H54 (cell line): Measurements from ENCODE around the gene TRIM28.
"Not testable (repeated sequence)": the region's sequence is repeated elsewhere in the genome, so short reads cannot be mapped to it uniquely, and the experiment has no call there.

ENCODE experiments used
- DNase-seq: peaks from one replicate; pipeline ENCODE4 v3.0.0; 2011; ENCODE audit warnings: low spot score, mixed read lengths; ENCODE audit not compliant: insufficient read length
- FAIRE-seq: peaks from 3 replicates; lab custom pipeline; 2011; peaks lifted over from hg19 to GRCh38; lab: Jason Lieb, UNC
- POLR2A ChIP-seq: IDR thresholded peaks from 2 replicates; pipeline ENCODE4 v1.6.1; 2011; ENCODE audit warnings: low read depth, mild to moderate bottlenecking, low read length

Gene TRIM28

DNA sequence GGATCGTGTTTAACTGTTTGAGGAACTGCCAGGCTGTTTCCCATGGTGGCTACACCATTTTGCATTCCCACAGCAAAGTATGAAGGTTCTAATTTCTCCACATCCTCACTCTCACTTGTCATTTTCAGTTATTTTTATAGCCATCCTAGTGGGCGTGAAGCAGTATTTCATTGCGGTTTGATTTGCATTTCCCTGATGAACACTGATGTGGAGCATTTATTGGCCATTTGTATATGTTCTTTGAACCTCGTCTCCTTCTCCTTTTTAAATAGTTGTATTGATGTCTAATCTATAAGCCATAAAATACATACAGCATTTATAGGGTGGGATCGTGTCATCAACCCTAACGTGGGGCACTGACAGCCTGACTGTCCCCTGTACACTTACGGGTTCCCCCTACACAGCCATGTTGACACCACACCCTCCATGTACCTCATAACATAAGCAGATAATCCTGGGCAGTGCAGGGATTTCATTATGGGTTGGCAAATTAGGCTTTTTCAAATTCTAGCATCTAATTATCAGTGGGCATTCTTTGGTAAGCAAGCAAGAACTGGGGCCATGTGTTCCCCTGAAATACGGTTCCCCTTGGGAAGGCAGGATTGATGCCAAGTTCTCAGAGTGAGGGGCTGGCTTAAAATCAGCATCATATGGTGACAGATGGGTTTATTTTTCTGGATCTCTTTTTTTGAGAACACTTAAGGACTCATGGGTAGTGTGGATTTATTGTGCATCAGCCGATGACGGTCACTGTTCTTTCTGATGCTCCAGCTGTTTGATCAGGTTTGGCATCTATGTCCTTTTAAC lies 12.6 kb upstream of the TRIM28 start:
- TF ChIP-seq POLR2A, result no peak
- no peak for FAIRE-seq
- DNase-seq, result no peak

- no peak for TF ChIP-seq POLR2A
- DNase-seq (no peak), FAIRE-seq (no peak)
These were observed 8.0 kb upstream of the TRIM28 start for GRCh38 chr19:58535857-58536256.

GRCh38 chr19:58536852-58537798 lies 6.7 kb upstream of the TRIM28 start:
- FAIRE-seq (no peak), DNase-seq (no peak)
- no peak for TF ChIP-seq POLR2A

- no peak for TF ChIP-seq POLR2A
- FAIRE-seq (no peak), DNase-seq (no peak)
These were observed 5.4 kb upstream of the TRIM28 start for GRCh38 chr19:58538257-58539168.

GRCh38 chr19:58539169-58539559 lies 4.7 kb upstream of the TRIM28 start:
- not testable (repeated sequence) for DNase-seq, FAIRE-seq

DNA sequence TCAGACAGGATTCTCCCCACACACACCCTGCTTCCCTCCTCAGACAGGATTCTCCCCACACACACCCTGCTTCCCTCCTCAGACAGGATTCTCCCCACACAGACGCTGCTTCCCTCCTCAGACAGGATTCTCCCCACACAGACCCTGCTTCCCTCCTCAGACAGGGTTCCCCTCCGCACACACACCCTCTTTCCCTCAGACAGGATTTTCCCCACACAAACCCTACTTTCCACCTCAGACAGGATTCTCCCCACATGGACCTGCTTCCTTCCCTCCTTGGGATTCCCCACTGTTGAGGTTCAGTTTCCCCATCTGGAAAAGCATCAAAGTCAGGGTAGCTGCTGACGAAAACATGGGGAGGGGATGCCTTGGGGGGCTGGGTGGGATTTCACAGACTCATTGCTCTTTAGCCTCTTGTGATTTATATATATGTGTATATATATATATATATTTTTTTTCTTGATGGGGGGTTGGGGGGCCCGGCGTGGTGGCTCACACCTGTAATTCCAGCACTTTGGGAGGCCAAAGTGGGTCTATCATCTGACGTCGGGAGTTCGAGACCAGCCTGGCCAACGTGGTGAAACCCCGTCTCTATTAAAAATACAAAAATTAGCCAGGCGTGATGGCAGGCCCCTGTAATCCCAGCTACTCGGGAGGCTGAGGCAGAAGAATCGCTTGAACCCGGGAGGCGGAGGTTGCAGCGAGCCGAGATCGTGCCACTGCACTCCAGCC lies 1.1 kb upstream of the TRIM28 start:
- DNase-seq, FAIRE-seq: not testable (repeated sequence)

GRCh38 chr19:58544591-58545285 lies 874 bp downstream of the TRIM28 start:
- TF ChIP-seq POLR2A, result no peak
- FAIRE-seq (no peak), DNase-seq (no peak)

GRCh38 chr19:58545286-58546018 lies 1.6 kb downstream of the TRIM28 start:
- no peak for FAIRE-seq
- TF ChIP-seq POLR2A, result no peak
- DNase-seq, result no peak

- TF ChIP-seq POLR2A, result no peak
- no peak for FAIRE-seq
- DNase-seq, result no peak
These were observed 2.2 kb downstream of the TRIM28 start for GRCh38 chr19:58546019-58546530.

DNA sequence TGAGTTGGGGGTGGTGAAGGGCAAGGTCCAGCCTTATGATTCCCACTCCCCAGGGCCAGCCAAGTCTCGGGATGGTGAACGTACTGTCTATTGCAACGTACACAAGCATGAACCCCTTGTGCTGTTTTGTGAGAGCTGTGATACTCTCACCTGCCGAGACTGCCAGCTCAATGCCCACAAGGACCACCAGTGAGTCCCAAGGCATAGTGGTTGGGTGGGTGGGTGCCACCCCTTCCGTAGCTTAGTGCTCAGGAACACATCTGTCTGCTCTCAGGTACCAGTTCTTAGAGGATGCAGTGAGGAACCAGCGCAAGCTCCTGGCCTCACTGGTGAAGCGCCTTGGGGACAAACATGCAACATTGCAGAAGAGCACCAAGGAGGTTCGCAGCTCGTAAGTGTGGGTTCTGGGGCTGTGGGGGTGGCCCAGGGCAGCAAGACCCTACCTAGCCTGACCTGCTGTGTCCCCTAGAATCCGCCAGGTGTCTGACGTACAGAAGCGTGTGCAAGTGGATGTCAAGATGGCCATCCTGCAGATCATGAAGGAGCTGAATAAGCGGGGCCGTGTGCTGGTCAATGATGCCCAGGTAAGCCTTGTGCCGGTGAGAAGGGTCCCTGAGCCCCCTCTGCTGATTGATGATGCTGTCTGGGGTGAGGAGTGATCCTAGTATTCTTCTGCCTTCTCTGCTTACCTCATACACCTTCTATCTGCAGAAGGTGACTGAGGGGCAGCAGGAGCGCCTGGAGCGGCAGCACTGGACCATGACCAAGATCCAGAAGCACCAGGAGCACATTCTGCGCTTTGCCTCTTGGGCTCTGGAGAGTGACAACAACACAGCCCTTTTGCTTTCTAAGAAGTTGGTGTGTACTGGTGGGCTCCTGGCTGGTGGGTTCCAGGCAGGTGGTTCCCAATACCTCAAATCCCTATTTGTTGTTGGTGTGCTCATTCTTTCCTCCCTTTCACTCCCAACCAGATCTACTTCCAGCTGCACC lies 3.8 kb downstream of the TRIM28 start:
- FAIRE-seq (no peak), DNase-seq (no peak)
- TF ChIP-seq POLR2A, result no peak
